Glutamatergic neuron (in vitro differentiated cells): Measurements from ENCODE around the gene NEURL1B. TPM values are rescaled to one million over a fixed set of nuclear protein-coding genes. Genes with fewer than 3 reads are reported as not detected.

Experiments
- DNase-seq: peaks from one replicate; pipeline ENCODE4 v3.0.0; 2022
- H3K27ac Mint-ChIP-seq: one replicate; pipeline ENCODE4 v1.8.0; 2020; ENCODE audit warnings: mild to moderate bottlenecking, mixed read lengths, inconsistent platforms; ENCODE audit not compliant: unreplicated experiment
- H3K27me3 Mint-ChIP-seq: one replicate; pipeline ENCODE4 v1.8.0; 2020; ENCODE audit warnings: mild to moderate bottlenecking, moderate library complexity, mixed read lengths, inconsistent platforms; ENCODE audit not compliant: unreplicated experiment
- H3K36me3 Mint-ChIP-seq: one replicate; pipeline ENCODE4 v1.8.0; 2020; ENCODE audit warnings: mild to moderate bottlenecking, mixed read lengths, inconsistent platforms; ENCODE audit not compliant: unreplicated experiment
- H3K4me1 Mint-ChIP-seq: one replicate; pipeline ENCODE4 v1.8.0; 2020; ENCODE audit warnings: mild to moderate bottlenecking, low read depth, mixed read lengths, inconsistent platforms; ENCODE audit not compliant: unreplicated experiment
- H3K4me3 Mint-ChIP-seq: one replicate; pipeline ENCODE4 v1.8.0; 2020; ENCODE audit warnings: mild to moderate bottlenecking, mixed read lengths, inconsistent platforms; ENCODE audit not compliant: unreplicated experiment
- H3K9me3 Mint-ChIP-seq: one replicate; pipeline ENCODE4 v1.8.0; 2020; ENCODE audit warnings: mild to moderate bottlenecking, moderate library complexity, mixed read lengths, inconsistent platforms; ENCODE audit not compliant: unreplicated experiment
- CTCF ChIP-seq: fragments of 200-600 bp; sonication (generic); IDR thresholded peaks from one replicate; pipeline ENCODE4 v1.5.0; 2021; ENCODE audit not compliant: partially characterized antibody, unreplicated experiment
- total RNA-seq: library from RNA; stranded (reverse); fragmentation: NEBNext Ultra II Directional; extraction: Animal tissue kit (Norgen Biotek cat#: 25700); gene quantifications from one replicate; pipeline ENCODE4 v1.2.1, GENCODE V29; 2021; ENCODE audit not compliant: unreplicated experiment

The NEURL1B gene
- total RNA-seq, 1 donor from 2014 or later, result 11.4 TPM

- no peak overlapping the region for H3K27ac Mint-ChIP-seq
- H3K4me1 Mint-ChIP-seq, result peaks cover 4% of the 10 kb centered on the region
- H3K27me3 Mint-ChIP-seq, result no peaks in the 10 kb centered on the region
- peaks cover 4% of the 10 kb centered on the region for H3K9me3 Mint-ChIP-seq
- DNase-seq, result no peak
- H3K4me3 Mint-ChIP-seq, result no peak overlapping the region
- H3K36me3 Mint-ChIP-seq, result no peaks in the 10 kb centered on the region
- no peak for TF ChIP-seq CTCF
Observed at GRCh38 chr5:172721455-172722326, 80.6 kb downstream of the NEURL1B start.

GRCh38 chr5:172722327-172722815 is 81.3 kb downstream of the NEURL1B start:
- no peak overlapping the region for H3K27ac Mint-ChIP-seq
- no peak for DNase-seq
- no peaks in the 10 kb centered on the region for H3K36me3 Mint-ChIP-seq
- no peak overlapping the region for H3K4me3 Mint-ChIP-seq
- no peaks in the 10 kb centered on the region for H3K27me3 Mint-ChIP-seq
- peaks cover 4% of the 10 kb centered on the region for H3K4me1 Mint-ChIP-seq
- peaks cover 5% of the 10 kb centered on the region for H3K9me3 Mint-ChIP-seq
- TF ChIP-seq CTCF, result no peak

GRCh38 chr5:172723508-172723907 is 82.4 kb downstream of the NEURL1B start:
- peaks cover 6% of the 10 kb centered on the region for H3K9me3 Mint-ChIP-seq
- H3K27me3 Mint-ChIP-seq, result no peaks in the 10 kb centered on the region
- peaks cover 4% of the 10 kb centered on the region for H3K4me1 Mint-ChIP-seq
- H3K4me3 Mint-ChIP-seq, result no peak overlapping the region
- TF ChIP-seq CTCF, result no peak
- no peaks in the 10 kb centered on the region for H3K36me3 Mint-ChIP-seq
- no peak overlapping the region for H3K27ac Mint-ChIP-seq
- DNase-seq, result no peak

- H3K4me3 Mint-ChIP-seq, result no peak overlapping the region
- DNase-seq, result no peak
- TF ChIP-seq CTCF, result no peak
Observed at GRCh38 chr5:172724242-172725183, 83.5 kb downstream of the NEURL1B start.

More at GRCh38 chr5:172724242-172725183, 83.5 kb downstream of the NEURL1B start:
- Mint-ChIP-seq H3K27me3 (no peaks in the 10 kb centered on the region), H3K4me1 (peaks cover 4% of the 10 kb centered on the region), H3K9me3 (peaks cover 6% of the 10 kb centered on the region), H3K27ac (no peak overlapping the region), H3K36me3 (no peaks in the 10 kb centered on the region)
